ENCODE data around the gene BUD13. TPM values are rescaled to one million over a fixed set of nuclear protein-coding genes. Genes with fewer than 3 reads are reported as not detected.

Gene BUD13
- total and polyA plus RNA-seq, 10 of the 15 experiments (the other 5 are each of a cell fraction or from before 2014, with no cell fraction given) = 10.9 to 36.5 (median 24.7) TPM

DNA sequence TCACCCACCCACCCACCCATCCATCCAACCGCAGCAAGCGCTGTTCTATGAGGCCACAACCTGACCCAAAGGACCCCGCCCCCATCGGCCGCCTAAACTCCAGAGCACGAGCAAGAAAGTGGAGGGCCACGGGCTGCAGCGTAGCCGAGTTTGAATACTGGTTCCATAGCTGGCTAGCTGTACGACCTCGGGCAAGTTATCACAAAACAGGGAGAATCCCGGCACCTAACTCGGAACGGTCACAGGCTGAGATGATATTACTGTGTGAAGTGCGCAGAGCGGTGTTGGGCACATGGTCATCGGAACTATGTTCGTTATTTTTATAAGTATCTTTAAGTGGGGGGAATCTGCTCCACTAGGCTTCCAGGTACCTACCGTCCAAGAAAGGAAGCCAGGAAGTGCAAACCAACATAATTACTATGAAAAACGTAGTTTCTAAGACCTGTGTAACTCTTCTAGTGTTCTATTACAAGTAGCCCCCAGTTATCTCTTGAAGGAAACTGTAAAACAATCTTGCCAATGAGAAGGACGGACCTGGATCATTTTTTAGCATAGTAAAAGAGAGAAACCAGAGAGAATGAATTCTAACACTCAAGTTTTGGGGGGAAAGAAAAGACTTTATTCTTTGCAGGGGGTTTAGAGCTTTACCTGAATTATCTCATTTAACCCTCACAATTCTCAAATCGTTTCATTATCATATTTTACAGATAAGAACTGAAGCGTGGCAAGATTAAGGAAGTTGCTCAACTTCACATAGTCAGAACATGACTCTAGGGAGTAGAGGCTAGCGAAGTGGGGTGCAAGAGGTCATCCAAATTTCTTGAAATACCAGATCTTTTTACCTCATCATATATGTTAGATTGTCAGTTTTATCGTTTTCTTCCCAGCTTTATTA is 663 bp upstream of the BUD13 start (continued):
- no peak for TF ChIP-seq RAD21 (IDR thresholded peaks at IDR 0.05; ENCODE audit: insufficient read depth, low read depth, low read length)
- no peak for TF ChIP-seq BMI1 (IDR thresholded peaks at IDR 0.05; ENCODE audit: borderline replicate concordance)
- TF ChIP-seq SREBF1 (IDR thresholded peaks at IDR 0.05; ENCODE audit: low read length) = no peak
- TF ChIP-seq ZNF622 (IDR thresholded peaks at IDR 0.05) = no peak
- peak; percentile 56 for TF ChIP-seq JUNB (IDR thresholded peaks at IDR 0.05)
- 0 out of 2 replicates have a peak, but pooled peaks have one; percentile 24 for TF ChIP-seq RAD51 (IDR thresholded peaks at IDR 0.05)
- peak; percentile 71; the same call in 1 of the 2 replicates for TF ChIP-seq MTA3 (IDR thresholded peaks at IDR 0.05; ENCODE audit: borderline replicate concordance, low read length)

DNA sequence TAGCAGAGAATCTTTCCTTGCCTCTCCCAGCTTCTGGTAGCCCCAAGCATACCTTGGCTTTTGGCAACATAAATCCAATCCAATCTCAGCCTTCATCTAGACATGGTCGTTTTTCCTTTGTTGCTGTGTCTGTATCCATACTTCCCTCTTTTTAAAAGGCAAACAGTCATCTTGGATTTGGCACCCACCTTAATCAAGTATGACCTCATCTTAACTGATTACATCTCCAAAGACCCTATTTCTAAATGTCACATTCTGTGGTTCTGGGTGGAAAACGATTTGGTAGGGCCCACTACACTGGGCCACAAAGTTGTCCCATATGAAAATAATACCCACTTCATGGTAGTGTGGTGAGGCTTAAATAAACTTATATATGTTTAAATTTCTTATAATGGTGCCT is 852 bp downstream of the BUD13 start:
- peak overlapping the region; percentile 85 for H3K9ac ChIP-seq (ENCODE audit: control insufficient read depth, insufficient read depth, low read length)
- POLR2A ChIA-PET = interaction anchor here (0.6 to 4.2 kb wide), 3 partner anchors 11 to 408 kb away, joined by 3 to 28 read pairs (median 3); partner anchors contain the start of gene ZPR1
- TF ChIP-seq, protein P1, sequence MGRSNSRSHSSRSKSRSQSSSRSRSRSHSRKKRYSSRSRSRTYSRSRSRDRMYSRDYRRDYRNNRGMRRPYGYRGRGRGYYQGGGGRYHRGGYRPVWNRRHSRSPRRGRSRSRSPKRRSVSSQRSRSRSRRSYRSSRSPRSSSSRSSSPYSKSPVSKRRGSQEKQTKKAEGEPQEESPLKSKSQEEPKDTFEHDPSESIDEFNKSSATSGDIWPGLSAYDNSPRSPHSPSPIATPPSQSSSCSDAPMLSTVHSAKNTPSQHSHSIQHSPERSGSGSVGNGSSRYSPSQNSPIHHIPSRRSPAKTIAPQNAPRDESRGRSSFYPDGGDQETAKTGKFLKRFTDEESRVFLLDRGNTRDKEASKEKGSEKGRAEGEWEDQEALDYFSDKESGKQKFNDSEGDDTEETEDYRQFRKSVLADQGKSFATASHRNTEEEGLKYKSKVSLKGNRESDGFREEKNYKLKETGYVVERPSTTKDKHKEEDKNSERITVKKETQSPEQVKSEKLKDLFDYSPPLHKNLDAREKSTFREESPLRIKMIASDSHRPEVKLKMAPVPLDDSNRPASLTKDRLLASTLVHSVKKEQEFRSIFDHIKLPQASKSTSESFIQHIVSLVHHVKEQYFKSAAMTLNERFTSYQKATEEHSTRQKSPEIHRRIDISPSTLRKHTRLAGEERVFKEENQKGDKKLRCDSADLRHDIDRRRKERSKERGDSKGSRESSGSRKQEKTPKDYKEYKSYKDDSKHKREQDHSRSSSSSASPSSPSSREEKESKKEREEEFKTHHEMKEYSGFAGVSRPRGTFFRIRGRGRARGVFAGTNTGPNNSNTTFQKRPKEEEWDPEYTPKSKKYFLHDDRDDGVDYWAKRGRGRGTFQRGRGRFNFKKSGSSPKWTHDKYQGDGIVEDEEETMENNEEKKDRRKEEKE (IDR thresholded peaks at IDR 0.05) = no peak
- no peak for TF ChIP-seq SMAD1 (IDR thresholded peaks at IDR 0.05; ENCODE audit: low read depth, partially characterized antibody)
- TF ChIP-seq BCL11A (IDR thresholded peaks at IDR 0.05; ENCODE audit: low read depth, low read length) = no peak
- TF ChIP-seq, protein P2, sequence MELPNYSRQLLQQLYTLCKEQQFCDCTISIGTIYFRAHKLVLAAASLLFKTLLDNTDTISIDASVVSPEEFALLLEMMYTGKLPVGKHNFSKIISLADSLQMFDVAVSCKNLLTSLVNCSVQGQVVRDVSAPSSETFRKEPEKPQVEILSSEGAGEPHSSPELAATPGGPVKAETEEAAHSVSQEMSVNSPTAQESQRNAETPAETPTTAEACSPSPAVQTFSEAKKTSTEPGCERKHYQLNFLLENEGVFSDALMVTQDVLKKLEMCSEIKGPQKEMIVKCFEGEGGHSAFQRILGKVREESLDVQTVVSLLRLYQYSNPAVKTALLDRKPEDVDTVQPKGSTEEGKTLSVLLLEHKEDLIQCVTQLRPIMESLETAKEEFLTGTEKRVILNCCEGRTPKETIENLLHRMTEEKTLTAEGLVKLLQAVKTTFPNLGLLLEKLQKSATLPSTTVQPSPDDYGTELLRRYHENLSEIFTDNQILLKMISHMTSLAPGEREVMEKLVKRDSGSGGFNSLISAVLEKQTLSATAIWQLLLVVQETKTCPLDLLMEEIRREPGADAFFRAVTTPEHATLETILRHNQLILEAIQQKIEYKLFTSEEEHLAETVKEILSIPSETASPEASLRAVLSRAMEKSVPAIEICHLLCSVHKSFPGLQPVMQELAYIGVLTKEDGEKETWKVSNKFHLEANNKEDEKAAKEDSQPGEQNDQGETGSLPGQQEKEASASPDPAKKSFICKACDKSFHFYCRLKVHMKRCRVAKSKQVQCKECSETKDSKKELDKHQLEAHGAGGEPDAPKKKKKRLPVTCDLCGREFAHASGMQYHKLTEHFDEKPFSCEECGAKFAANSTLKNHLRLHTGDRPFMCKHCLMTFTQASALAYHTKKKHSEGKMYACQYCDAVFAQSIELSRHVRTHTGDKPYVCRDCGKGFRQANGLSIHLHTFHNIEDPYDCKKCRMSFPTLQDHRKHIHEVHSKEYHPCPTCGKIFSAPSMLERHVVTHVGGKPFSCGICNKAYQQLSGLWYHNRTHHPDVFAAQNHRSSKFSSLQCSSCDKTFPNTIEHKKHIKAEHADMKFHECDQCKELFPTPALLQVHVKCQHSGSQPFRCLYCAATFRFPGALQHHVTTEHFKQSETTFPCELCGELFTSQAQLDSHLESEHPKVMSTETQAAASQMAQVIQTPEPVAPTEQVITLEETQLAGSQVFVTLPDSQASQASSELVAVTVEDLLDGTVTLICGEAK (IDR thresholded peaks at IDR 0.05; ENCODE audit: borderline replicate concordance) = no peak
- TF ChIP-seq BHLHE40 (IDR thresholded peaks at IDR 0.05; ENCODE audit: borderline replicate concordance in 1 of 2, low read depth in 2 of 2, low read length in 1 of 2) = no peak
- no peak for TF ChIP-seq CHD1 (IDR thresholded peaks at IDR 0.05; ENCODE audit: low read depth, low read length)

More for the DNA sequence above, 852 bp downstream of the BUD13 start:
- H2AFZ ChIP-seq (ENCODE audit: control insufficient read depth, low read depth, low read length) = no peak overlapping the region
- H3K27me3 ChIP-seq (replicated peaks in 1 of 2; ENCODE audit: control insufficient read depth in 2 of 2, insufficient read depth in 2 of 2, low read length in 1 of 2) = no peaks in the 10 kb centered on the region
- H3K9me3 ChIP-seq (replicated peaks; ENCODE audit: control insufficient read depth, insufficient read depth, low read length) = no peaks in the 10 kb centered on the region
- BruUV-seq (replicated peaks) = no TSS peak
- H3K4me3 ChIP-seq = peak overlapping the region; percentile 79
- ChIA-PET CTCF (interaction anchor here (1.0 to 4.0 kb wide), 7 partner anchors 19 to 409 kb away, joined by 3 to 18 read pairs (median 5); partner anchors contain the start of gene APOA5), RAD21 (ENCODE audit: unreplicated experiment) (interaction anchor here (1.2 to 1.3 kb wide), 2 partner anchors 20 to 326 kb away, joined by 4 read pairs; partner anchors contain the start of genes APOA5 and SIK3), SMC1A (ENCODE audit: uncharacterized antibody, unreplicated experiment) (interaction anchor here (1.3 to 1.7 kb wide), 2 partner anchors 15 to 22 kb away, joined by 3 to 14 read pairs; partner anchors contain the start of gene ZPR1)
- 0% methylated on average over 2 of the region's 2 CpGs for WGBS (ENCODE audit: insufficient coverage, insufficient replicate concordance, low lambda C conversion rate, missing lambda C conversion rate)
- in situ Hi-C loops (cut with MboI) = no loop called here
- DNase-seq (ENCODE audit: low read depth, low spot score) = no peak
- peaks cover 3% of the 10 kb centered on the region; the same call in 1 of the 2 replicates for H3K4me1 ChIP-seq (ENCODE audit: control insufficient read depth, insufficient read depth, low read length)
- H3K36me3 ChIP-seq (ENCODE audit: control insufficient read depth in 2 of 2, insufficient read depth in 2 of 2, low read length in 1 of 2) = peaks cover 0 to 5% of the 10 kb centered on the region in 2 experiments; a peak in 3 of 4 replicates
- intact Hi-C loops (cut with micrococcal nuclease; ENCODE audit: unreplicated experiment) = no loop called here
- ATAC-seq = no peak
- peak overlapping the region; percentile 80 for H3K27ac ChIP-seq (ENCODE audit: control insufficient read depth, insufficient read depth)
- H3K79me2 ChIP-seq (ENCODE audit: control insufficient read depth, insufficient read depth, low read length) = peaks cover 21% of the 10 kb centered on the region
- H3K4me2 ChIP-seq (ENCODE audit: control insufficient read depth, insufficient read depth) = peak overlapping the region; percentile 94
- FAIRE-seq = no peak
- H4K20me1 ChIP-seq (ENCODE audit: control insufficient read depth, insufficient read depth) = no peaks in the 10 kb centered on the region
